Cortex of kidney (tissue), 1 donor: ENCODE data around the gene SLC12A4.
"Not testable (repeated sequence)": the region's sequence is repeated elsewhere in the genome, so short reads cannot be mapped to it uniquely, and the experiment has no call there.

Source experiments
- DNase-seq: peaks from one replicate; lab custom pipeline; 2025; lab: John Stamatoyannopoulos, UW

Gene SLC12A4

DNA sequence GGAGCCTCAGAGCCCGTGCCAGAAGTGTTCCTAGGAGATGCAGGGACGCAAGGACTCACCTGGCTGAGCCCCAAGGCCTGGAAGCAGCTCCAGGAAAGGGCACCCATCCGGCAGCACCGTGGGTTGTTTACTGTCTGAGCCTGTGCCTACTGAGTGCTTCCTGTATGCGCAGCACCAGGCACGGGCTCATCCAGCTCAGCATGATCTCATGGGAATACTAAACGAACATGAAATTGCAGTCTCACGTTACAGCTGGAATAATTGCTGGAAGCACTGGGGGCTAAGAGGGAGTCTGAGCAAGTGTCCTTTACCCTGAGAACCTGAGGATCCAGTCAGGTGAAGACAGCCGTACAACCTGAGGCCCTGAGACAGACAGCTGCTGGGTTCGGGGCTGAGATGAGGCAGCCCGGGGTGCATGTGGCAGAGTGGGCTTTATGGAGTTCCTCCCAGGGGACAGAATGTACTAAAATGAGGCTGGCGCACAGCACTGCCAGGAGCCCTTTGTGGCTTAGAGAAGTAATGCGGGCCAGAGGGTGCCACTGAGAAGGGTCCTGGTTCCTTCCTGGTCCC is 42.2 kb downstream of the SLC12A4 start:
- no peak for DNase-seq

DNA sequence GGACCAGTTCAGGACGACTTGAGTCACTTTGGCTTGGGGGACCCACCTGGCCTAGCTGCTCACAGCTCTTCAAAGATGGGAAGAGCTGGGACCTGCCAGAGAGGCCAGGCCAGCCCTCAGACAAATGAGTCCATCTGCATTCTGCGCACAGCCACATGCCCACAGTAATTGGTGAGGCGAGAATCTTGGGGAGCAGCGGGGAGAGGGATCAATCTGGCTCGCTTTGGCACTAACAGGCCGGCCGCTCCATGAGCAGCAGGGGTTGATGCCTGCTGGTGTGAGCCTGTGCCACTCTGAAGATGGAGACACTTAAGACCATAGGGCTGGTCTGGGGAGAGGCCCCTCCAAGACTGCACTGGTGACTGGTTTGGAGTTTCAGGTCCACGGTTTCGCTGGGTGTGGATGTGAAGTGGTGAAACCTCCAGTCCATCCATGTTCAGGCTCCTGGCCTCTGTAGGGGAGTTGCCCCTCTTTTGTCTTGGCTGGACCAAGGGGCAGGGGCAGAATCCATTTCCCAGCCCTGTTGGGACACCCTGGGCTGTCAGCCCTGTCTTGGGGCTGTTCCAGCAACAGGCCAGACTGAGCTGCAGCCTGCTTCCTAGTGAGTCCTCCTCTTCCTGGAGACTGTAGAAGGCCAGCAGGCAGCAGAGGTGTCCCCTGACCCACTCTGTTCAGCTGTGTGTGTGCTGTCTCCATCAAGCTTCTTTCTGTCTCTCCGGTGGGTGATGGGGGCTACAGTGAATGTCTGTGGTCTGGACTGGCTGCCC is 44.1 kb downstream of the SLC12A4 start:
- no peak for DNase-seq

DNA sequence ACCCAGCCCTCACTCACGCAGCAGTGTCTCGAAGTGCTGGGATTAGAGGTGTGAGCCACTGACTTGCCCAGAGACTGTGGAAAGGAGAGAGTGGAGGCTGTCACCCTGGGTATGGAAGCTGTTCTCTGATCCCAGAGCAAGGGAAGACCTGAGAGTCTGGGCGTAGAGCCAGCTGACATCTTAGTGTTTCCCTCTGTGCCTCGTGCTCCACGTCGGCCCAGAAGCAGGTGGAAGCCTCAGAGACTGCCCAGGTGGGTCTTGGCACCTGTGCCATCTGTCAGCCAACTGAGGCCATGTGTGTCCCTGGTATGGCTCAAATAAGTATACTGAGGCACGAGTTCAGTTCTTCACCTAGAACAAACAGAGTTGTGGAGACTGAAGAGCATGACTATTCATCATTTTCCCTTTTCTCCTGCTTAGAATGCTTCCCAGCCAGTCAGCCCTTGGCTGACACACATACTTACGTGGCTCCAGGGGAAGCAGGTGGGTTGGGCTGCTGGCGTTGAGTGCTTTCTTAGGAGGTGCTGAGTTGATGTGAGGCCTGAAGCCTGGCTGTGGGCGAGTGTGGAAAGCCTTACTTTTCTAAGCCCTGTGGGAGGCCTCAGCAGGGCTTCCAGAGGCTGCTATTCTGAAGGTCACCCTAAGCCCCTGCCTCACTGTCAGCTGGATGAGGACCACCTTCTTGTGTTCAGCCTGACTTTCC is 44.9 kb downstream of the SLC12A4 start:
- DNase-seq = no peak

DNA sequence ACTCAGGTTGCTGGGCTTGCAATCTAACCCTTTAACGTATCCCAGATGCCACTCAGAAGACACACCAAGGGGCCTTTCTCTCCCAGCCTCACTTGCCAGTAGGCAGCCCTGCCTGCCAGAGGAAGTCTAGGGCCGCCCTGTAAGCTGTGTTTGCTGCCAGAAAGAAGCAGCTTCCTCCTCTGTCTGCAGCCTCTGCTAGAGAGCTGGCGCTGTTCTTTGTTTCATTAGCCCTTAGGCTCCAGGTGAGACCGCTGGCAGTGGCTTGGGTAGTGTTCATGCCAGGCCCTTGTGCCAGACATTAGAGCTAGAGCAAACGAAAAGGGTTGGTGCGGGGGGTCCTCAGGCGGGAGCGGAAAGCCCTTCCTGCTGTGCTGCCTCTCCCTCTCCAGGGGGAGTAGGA is 45.7 kb downstream of the SLC12A4 start:
- no peak for DNase-seq

DNA sequence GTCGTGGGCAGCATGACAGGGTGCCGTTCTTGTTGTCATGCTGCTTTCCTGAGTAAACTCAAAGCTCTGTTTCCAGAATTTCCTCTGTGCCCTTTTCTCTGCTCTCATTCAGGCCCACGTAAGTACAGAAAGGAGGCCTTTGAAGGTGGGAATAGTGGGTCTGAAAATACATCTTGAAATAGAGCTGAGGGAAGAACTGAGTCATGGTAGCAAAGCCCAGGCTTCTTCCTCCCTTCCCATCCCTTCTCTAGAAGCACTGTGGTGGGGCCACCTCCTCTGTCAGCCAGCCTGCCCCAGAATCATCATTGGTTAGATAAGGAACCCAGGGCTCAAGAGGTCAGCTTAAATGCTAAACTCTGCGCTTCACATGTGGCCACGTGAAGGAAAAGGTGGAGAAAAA is 46.2 kb downstream of the SLC12A4 start:
- no peak for DNase-seq

DNA sequence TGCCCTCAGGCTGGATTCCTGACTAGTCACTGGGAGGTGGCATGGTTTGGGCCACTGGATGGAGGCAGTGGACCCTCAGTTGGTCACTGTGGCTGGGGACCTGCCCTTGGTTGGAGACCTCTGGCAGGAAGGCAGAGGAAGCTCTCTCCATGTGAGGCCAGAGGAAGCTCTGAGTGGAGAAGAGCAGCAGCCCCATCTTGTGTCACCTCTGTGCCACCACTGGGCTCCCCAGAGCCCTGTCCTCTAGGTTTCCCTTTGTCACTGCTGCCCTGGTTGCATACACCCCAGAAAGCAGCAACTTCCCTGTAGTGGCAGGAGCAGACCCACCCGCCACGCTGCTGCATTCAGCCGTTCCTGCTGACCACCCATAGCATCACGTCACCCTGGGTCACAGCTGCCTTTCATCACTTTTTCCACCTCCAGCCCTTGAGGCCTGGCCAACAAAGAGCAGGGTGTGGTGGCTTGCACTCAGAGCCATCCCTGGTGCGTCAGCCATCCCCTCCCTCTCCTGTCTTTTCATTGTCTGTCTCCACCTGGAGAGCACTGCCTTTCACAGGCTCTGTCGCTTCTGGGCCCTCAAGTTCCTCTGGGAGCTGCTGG is 48.7 kb downstream of the SLC12A4 start:
- DNase-seq = no peak

DNA sequence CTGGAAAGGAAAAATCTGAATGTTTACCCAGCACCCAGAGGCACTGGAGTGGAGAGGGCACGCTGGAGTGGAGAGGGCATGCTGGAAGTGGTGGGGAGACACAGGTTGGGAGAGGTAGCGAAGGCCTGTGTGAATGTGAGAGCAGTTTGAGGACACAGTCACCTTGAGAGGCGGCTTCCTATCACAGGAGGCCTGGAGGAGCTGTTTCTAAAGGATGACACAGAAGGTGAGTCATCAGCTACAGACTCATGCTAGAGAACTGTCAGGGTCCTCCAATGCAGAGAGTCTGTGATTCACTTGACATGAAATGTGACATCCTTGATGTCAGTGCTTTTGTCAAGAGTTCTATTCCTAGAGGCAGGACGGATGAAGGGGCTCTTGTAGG is 50.6 kb downstream of the SLC12A4 start:
- DNase-seq = no peak

DNA sequence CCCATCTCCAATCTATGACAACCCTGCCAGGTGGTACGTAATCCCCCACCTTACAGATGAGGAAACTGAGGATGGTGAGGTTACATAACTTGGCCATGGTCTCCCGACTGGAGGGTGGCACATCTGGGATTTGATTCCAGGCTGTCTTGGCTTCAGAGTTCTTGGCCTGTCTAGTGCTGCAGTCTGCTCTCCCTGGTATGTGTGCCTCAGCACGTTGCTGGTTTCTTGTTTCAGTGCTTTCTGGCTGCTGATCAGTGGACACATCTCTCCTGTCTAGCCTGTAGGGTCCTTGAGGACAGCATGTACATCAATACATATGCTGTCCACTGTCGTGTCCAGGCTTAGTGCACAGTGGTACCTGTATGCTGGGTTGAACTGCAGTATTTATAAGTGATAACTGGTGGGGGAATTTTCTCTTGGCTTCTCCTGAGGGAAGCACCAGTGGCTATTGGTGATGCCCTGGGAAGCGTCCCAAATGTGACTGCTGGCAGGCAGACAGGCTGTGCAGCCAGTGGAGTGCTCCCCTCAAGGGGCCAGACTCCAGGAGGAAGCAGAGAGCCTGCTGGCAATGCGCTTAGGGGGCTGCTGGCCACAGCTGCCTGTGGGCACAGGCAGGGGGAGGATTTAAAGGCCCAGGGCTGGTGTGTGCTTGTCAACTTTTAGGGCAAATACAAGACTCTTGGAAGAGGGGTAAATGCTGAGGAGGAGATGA is 51.1 kb downstream of the SLC12A4 start:
- no peak for DNase-seq

DNA sequence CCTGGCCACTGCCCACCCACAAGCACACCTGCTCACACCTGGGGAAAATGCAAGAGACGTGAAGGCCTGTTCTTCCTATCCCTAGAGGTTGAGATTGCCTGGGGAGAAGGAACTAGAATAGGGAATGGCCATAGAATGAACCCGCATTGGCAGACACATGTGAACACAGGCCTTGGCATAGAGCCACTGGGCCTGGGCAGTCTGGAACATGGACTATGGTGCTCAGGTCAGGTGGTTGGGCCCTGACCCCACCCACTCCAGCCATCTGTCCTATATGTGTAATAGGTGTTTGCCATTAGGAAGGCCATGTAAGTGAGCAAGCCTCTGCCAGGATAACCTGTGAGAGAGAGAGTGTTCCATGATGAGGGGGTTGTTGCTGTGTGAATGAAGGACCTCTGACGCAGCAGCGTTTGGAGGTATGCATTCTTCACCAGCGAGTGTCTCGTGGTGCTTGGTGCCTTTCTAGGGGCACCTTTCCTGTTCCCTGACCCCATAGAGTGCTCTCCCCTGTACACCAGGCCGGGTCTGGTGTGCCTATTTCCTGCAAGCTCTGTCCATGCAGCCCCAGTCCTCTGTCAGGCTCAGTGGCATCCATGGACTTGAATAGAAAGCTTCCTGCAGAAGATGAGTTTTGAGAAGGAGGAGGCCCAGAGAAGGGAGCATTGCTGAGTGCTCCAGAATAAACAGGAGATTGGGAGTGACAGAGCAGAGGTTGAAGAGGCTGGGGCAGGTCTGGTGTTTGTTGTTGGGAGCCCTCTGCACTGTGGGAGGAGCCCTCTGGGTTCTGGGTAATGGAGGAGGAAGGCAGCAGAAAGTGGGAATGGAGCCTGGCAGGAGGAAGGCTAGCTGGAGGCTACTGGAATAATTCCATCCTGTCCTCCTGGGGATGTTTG is 52.4 kb downstream of the SLC12A4 start:
- DNase-seq = no peak

DNA sequence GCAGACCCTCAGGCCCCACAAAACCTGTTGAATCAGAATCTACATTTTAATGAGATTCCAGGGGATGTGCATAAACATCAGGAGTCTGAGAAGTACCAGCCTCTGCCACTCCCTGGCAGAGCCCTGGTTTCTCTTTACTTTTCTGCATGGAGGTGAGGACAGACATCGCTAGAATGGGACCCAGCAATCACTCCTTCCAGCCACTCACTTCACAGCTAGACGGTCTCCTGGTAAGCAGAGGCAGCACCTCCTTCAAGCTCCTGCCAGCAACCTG is 53.0 kb downstream of the SLC12A4 start:
- not testable (repeated sequence) for DNase-seq

DNA sequence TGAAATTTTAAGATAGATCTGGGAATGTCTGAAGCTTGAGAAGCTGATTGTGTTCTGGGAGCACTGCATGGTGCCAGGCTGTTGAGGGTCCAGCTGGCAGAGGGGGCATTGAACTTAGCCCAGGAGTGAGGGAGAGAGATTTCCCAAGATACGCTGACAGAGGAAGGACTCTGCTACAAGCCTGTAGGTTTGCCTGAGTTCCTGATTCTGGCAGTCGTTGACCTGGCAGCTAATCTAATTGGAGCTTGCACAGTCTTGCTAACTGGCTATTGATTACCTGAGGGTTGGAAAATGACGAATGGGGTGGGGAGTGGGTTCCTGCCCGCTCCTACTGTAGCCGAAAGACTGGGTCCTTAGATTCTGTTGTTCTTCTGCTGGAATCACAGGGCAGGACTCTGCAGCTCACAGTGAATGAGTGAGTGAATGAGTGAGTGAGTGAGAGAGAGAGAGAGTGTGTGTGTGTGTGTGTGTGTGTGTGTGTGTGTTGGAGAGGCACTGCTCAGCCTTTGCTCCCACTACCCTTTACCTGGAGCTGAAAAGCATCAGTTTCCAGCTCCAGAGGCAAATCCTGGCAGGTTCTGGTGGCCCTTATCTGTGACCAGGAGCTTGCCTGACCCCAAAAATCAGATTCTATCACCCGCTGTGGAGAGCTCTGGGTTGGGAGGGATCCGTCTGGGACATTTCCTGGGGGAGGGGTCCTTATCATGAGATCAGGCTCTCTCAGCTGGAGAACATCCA is 53.5 kb downstream of the SLC12A4 start:
- DNase-seq = no peak

DNA sequence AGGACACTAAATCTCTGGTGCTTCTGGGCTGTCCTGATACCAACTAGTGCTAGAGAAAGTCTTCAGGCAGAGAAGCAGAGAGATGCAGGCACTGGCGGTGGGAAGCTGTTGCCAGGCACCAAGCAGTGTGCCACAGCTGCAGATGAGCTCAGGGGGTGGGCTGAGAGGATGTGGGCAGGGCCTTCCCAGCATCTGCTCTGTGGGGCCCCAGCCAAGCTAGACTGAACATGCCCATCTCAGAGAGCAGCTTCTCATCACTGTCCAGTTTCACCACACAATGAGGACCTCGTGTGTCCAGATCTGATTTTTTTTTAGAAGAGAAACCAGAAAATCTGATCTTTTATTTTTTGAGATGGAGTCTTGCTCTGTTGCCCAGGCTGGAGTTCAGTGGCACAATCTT is 58.3 kb downstream of the SLC12A4 start:
- DNase-seq = no peak

DNA sequence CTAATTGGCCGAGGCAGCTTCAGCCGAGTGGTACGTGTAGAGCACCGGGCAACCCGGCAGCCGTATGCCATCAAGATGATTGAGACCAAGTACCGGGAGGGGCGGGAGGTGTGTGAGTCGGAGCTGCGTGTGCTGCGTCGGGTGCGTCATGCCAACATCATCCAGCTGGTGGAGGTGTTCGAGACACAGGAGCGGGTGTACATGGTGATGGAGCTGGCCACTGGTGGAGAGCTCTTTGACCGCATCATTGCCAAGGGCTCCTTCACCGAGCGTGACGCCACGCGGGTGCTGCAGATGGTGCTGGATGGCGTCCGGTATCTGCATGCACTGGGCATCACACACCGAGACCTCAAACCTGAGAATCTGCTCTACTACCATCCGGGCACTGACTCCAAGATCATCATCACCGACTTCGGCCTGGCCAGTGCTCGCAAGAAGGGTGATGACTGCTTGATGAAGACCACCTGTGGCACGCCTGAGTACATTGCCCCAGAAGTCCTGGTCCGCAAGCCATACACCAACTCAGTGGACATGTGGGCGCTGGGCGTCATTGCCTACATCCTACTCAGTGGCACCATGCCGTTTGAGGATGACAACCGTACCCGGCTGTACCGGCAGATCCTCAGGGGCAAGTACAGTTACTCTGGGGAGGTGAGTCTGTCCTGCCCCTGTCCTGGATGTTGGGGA is 59.2 kb downstream of the SLC12A4 start:
- no peak for DNase-seq

DNA sequence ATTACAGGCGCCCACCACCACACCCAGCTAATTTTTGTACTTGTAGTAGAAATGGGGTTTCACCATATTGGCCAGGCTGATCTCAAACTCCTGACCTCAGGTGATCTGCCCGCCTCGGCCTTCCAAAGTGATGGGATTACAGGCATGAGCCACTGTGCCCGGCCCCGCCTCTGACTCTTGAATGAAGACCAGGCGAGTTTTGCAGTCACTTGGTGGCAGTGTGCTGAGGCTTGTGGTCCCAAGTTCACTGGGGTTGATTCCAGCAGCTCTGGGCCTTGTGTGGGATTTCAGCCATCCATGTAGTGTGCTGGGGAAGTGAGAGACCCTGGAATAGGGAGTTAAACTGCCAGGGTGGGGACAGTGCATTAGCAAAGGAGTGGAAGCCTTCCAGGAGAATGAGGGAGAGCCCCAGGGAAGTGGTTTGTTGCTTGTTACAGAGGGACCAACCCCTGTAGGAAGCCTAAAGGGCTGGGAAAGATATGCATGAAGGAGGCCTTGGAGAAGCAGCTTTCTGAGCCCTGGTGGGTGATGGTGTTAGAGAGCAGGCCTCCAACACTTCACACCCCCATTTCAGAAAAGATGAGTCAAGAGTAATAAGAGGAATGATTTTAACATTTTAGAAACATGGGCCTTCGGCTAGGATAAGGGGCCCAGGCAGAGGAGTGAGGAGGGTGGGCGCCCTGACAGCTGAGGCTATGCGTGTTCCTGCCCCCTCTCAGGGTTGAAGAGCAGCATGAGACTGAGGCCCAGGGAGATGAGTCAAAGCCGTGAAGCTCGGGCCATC is 60.8 kb downstream of the SLC12A4 start:
- DNase-seq = no peak

DNA sequence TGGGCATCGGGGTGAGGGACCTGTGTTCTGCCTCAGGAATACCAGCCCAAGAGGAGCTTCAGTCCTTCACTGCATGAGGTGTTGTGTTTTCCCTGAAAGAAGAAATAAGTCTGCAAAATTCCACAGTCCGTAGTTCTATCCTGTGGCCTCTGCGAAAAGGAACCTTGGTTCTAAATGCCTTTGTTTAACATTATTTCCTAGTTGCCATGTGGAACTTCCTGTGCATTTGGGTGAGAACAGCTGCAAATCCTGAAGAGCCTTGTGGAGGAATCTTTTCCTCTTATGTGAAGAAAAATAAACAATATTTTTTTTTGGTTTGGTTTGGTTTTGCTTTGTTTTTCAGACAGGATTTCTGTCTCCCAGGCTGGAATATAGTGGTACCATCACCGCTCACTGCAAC is 65.6 kb downstream of the SLC12A4 start:
- DNase-seq = no peak

DNA sequence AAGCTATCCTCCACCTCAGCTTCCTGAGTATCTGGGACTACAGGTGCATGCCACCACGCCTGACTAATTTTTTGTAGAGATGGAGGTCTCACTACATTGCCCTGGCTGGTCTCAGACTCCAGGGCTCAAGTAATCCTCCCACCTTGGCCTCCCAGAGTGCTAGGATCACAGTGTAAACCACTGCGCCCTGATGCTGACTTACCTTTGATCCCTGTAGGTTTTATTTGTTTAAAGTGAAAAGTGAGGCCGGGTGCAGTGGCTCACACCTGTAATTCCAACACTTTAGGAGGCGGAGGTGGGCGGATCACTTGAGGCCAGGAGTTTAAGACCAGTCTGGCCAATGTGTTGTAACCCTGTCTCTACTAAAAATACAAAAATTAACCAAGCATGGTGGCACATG is 66.7 kb downstream of the SLC12A4 start:
- DNase-seq = no peak

DNA sequence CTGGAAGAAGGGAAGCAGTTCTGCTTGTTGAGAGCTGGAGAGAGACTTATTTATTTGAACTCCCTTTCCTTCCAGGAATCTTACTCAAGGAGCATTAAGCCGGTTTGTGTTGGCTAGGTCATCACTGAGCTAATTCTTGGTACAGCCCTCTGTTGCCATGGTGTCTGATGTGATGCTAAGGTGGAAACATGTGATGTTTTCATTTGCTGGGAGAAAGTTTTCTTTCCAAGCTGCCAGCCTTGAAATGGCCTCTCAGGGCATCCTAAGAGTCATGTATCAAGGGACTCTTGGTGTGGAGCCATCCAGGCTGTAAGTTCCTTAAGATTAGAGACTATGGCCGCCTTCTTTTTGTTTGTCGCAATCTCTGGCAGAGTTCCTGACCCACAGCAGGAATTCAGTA is 71.2 kb downstream of the SLC12A4 start:
- DNase-seq = no peak

DNA sequence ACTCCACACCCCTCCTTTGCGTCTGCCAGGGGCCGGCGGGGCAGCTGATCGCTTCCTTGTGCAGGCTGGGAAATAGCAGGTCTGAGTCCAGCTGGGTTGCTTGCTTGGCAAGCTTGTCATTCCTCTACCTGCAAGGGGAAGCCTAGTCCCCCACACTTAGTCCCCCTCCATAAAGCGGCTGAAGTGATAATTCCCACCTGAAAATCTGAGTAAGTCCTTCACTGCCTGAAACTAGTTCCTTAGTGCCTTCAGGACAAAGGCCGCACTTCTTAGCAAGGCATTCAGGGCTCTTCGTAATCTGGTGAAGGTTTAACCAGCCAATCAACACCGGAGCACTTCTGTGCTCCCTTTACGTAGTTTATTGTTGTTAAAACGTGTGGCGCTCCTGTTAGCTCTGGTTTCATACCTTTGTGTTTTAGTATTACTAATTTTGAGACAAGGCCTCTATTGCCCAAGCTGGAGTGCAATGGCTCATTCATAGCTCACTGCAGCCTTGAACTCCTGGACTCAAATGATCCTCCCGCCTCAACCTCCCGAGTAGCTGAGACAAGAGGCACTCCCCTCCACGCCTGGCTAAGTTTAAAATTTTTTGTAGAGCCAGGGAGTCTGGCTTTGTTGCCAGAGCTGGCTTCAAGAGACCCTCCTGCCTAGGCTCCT is 74.6 kb downstream of the SLC12A4 start:
- no peak for DNase-seq
